GM18861 (cell line): Measurements from ENCODE around the gene SNW1.
"Not testable (repeated sequence)": the region's sequence is repeated elsewhere in the genome, so short reads cannot be mapped to it uniquely, and the experiment has no call there.

Source experiments
- ATAC-seq: cut with Tn5 transposase; IDR thresholded peaks from one replicate; pipeline ENCODE4 v1.9.1; 2021; ENCODE audit not compliant: unreplicated experiment

Gene SNW1

GRCh38 chr14:77752266-77752665 is 8.7 kb downstream of the SNW1 start:
- no peak for ATAC-seq

DNA sequence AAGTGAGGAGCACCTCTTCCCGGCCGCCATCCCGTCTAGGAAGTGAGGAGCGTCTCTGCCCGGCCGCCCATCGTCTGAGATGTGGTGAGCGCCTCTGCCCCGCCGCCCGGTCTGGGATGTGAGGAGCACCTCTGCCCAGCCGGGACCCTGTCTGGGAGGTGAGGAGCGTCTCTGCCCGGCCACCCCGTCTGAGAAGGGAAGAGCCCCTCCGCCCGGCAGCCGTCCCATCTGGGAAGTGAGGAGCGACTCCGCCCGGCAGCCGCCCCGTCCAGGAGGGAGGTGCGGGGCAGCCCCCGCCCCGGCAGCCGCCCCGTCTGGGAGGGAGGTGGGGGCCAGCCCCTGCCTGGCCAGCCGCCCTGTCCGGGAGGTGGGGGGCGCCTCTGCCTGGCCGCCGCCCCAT is 13.5 kb downstream of the SNW1 start:
- not testable (repeated sequence) for ATAC-seq

- ATAC-seq, result no peak
These were observed 14.8 kb downstream of the SNW1 start for GRCh38 chr14:77746064-77746702.

DNA sequence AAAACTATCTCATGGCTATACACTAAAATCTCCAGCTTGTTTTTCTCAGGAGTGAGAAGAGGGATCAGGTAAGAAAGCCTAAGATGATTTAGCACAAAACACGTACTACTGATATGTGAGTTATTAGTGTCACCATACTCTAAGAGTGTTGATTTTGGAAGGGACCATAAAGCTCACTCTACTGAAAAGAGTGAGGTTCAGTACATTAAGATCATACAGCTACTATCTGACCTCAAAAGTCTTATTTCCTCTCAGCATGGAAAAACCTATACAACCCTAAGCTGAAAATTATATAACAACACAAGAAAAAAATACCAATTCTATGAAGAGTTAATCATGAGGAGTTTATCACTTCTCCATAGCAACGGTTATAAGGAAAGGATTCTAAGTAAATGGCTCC is 19.5 kb downstream of the SNW1 start:
- ATAC-seq, result no peak

GRCh38 chr14:77738559-77739250 is 22.3 kb downstream of the SNW1 start:
- ATAC-seq, result no peak

DNA sequence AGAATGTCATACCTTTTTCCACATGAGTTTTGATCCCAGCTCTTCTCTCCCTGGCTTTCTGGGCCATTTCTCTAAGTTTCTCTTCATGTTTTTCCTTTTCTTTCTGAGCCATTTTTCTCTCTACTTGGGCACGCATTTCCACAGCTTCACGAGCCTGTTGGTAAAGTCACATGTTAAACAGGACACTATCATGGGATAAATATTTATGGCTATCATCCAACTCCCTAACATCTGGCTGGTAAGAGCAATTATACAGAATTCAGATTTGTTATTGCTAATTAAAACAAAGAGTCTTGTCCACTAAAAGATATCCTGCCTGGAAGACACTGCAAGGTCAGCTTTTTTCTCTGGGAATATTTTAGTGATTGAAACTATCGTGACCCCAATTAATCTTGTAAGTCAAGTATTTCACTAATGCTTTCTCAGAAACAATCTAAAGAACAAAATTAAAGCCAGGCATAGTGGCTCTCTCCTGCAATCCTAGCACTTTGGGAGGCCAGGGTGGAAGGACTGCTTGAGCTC is 29.9 kb downstream of the SNW1 start:
- no peak for ATAC-seq

DNA sequence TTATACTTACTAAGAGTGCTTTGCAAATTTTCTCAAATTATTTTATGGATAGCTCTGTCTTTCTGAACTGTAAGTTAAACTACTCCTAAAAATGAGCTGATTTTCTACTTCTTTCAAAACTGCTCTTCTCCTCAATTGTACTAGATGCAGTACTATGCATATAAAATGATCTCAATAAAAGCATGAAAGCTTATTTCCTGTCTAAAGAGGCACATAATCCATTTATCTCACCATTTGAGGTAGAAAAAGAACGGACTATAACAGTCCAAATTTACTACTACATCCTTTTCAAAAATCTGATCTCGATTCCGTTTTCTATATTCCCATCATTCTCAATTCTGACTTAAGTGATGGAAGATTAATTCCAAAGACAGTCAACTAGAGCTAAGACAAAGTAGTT is 38.7 kb downstream of the SNW1 start:
- no peak for ATAC-seq

- no peak for ATAC-seq
These were observed 39.5 kb downstream of the SNW1 start for GRCh38 chr14:77721437-77721836.

DNA sequence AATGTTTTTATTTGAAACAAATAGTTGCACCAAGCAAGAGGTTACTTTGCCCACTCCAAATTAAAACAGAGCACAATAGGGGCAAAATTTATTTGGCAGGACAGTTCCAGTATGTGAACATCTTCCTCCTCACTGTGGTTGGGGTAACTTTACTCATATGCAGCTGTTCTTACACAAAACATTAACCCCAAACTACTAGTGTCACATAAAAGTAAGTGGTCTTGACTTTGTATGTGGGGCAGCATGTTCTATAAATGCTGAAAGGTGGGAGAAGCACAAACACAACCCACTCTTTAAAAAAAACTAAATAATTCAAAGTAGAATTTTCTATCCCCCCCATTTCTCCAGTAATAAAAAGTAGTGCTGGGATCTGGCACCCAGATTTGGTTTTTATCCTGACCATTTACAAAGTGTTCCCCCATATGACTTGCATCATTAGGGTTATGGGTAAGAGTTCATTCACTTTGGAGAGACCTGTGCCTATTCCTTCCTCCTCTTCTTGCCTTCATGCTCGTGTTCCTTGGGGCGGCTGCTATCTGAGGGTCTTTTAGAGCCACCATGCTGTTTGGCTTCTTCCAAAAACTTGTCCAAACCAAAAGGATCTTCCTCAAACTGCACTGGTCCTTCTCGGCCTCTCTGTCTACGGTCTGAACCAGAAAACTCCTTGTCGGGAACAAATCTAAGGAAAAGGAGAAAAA is 43.2 kb downstream of the SNW1 start:
- no peak for ATAC-seq

DNA sequence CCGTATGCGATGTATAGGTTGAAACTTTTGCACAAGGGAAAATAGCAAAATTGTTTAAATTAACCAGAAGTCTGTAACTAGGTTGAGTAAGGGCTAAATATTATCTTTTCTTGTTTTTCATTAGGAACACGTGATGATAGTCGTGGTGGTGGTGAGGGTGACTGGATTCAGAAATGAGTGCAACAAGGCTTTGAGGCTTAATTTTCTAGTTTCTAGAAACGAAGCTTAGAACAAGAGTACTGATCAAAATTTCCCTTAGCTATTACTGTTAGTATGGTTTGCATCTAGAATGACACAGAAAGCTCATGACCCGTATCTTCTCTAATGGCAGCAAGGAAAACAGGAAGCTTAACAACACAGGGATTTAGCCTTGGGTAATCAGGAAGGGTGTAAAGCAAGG is 46.0 kb downstream of the SNW1 start:
- ATAC-seq, result no peak

DNA sequence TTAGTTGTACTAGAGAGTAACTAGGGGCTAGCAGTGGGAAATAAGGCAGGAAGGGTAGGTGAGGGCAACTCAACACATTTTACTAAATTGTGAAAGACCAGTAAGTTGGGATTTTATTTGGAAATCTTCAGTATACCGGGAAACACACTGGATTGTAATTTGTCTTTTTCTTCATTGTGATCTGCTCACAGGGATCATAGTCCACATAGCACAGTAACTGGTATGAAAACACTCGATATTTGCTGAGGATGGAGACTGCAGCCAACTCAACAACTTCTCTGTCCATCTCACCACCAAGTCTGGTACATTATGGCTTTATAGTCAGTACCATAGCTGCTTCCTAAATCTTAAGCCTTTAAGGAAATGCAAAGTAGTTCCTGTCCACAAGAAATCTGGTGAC is 50.6 kb downstream of the SNW1 start:
- ATAC-seq, result no peak

- no peak for ATAC-seq
These were observed 51.5 kb downstream of the SNW1 start for GRCh38 chr14:77709412-77709811.

GRCh38 chr14:77708749-77709148 is 52.2 kb downstream of the SNW1 start:
- ATAC-seq, result no peak

DNA sequence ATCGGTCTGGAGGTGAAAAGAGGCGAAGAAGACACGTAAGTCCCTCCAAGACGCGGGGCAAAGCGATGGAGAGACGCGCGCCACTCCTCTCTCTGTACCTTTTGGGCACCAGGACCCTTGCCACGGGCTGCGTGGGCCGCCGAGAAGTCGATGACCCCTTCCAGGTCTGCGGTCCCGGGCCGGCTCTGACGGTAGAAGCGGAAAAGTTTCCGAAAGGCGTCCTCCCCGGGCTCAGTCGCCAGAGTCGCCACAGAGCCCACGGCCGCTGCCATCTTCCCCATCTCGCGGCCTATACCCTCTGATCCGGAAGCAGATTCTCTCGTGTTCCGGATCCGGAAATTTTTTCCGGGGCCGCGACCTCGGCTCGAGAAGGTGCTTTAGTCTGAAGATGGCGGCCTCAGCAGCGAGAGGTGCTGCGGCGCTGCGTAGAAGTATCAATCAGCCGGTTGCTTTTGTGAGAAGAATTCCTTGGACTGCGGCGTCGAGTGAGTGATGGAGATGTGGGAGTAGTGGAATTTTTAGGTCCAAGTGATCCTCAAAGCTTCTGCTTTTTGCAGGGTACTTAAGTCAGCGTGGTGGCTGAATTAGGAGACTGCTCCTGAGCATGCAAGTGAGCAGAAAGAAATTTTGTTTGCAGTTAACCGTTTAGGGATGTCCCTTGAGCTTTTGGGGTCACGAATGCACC is 53.1 kb downstream of the SNW1 start, which contains the start of the genes ALKBH1 and SLIRP:
ALKBH1 (minus strand) TSS at position 300 of the 685 bp plus-strand sequence; CDS start at position 281, 19 bp downstream.
SLIRP (plus strand) TSS at position 380 of the 685 bp plus-strand sequence; CDS start at position 389, 9 bp downstream.
- ATAC-seq, result peak; percentile 97

GRCh38 chr14:77707355-77707723 is 53.6 kb downstream of the SNW1 start:
- no peak for ATAC-seq

DNA sequence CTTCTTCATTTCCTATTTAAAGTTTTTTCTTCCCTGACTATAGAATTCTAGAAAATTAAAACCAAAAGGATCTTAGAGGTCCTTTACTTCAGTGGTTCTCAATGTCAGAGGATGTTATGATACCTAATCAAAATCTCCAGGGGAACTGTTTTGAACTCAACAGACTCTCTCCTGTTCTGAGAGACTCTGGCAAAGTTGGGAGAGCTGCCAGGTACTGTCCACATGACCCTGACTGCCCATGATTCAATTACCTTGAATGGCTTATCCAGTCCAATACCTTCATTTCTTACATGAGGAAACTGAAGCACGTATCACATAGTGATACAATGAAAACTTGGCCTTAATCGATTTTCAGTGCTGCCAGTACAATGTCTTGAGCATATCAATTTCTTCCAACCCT is 69.7 kb downstream of the SNW1 start:
- ATAC-seq, result no peak

DNA sequence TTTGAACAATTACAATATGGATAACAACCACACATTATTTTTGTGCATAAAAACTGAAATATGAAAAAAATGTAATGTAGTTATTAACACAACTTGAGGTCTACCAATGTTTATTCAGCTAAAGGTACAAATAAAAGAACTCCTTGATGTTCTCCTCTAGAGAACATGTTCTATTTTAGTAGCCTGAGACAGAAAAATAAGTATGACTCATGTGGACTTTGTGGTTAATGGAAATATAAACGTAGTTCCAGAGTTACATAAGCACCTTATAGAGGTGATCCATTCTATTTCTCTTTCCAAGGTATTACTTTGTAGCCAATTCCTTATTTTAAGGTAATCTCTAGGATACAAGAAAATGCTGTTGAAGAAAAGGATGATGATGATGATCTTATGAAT is 78.8 kb downstream of the SNW1 start:
- ATAC-seq, result no peak

GRCh38 chr14:77681196-77682157 is 79.5 kb downstream of the SNW1 start:
- ATAC-seq, result no peak

- ATAC-seq, result no peak
These were observed 86.0 kb downstream of the SNW1 start for GRCh38 chr14:77674931-77675330.

- no peak for ATAC-seq
These were observed 87.8 kb downstream of the SNW1 start for GRCh38 chr14:77673193-77673592.
